Suprapubic skin (tissue), 3 donors: ENCODE measurements around the gene SORCS3.

Experiments used
- EP300 ChIP-seq: sonication (generic); formaldehyde crosslinking; IDR thresholded peaks from one replicate; pipeline ENCODE4 v1.6.1; 2017; ENCODE audit warnings: antibody characterized with exemption
- TF ChIP-seq, protein P1 (sequence below), 2 donors: fragments of 200-600 bp in 1 of 2; fragments of 450-650 bp in 1 of 2; sonication (generic) in 1 of 2; IDR thresholded peaks; one replicate each; pipeline ENCODE4 v1.5.1; 2016 to 2019; ENCODE audit warnings: antibody characterized with exemption in 2 of 2, mild to moderate bottlenecking in 1 of 2, moderate library complexity in 1 of 2

DNA sequence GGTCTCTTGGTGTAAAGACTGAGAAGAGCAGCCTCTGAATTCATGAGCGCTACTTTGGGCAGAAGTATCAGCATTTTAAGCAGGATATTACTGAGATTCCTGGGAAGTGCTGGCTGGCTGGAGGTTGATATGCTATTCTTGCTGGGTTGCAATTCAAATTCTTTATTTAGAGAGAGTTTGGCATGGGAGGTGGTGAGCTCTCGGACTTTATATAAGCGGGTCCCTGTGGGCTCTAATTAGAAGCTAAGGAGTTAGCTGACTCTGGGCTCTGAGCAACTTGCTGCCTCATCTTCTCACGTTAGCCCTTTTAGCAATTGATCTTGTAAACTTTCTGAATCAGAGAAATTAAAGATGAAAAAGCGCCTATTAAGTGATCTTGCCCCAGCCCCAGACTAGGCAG, 430.9 kb downstream of the SORCS3 start:
- TF ChIP-seq, protein P1, sequence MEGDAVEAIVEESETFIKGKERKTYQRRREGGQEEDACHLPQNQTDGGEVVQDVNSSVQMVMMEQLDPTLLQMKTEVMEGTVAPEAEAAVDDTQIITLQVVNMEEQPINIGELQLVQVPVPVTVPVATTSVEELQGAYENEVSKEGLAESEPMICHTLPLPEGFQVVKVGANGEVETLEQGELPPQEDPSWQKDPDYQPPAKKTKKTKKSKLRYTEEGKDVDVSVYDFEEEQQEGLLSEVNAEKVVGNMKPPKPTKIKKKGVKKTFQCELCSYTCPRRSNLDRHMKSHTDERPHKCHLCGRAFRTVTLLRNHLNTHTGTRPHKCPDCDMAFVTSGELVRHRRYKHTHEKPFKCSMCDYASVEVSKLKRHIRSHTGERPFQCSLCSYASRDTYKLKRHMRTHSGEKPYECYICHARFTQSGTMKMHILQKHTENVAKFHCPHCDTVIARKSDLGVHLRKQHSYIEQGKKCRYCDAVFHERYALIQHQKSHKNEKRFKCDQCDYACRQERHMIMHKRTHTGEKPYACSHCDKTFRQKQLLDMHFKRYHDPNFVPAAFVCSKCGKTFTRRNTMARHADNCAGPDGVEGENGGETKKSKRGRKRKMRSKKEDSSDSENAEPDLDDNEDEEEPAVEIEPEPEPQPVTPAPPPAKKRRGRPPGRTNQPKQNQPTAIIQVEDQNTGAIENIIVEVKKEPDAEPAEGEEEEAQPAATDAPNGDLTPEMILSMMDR (IDR thresholded peaks at IDR 0.05), result no peak
- TF ChIP-seq EP300, result no peak
